ENCODE data around the gene ENO3. TPM values are rescaled to one million over a fixed set of nuclear protein-coding genes. Genes with fewer than 3 reads are reported as not detected.

The ENO3 gene
- total and polyA plus RNA-seq, 2 experiments from 2014 or later, result 1.2 to 4.1 TPM

GRCh38 chr17:4970273-4970672 lies 19.4 kb downstream of the ENO3 start:
- Histone ChIP-seq H3K4me1 (ENCODE audit: insufficient read depth) (peaks cover 24% of the 10 kb centered on the region), H3K9me3 (ENCODE audit: low read depth) (no peaks in the 10 kb centered on the region), H4K20me1 (ENCODE audit: insufficient read depth) (no peaks in the 10 kb centered on the region), H3K79me2 (ENCODE audit: insufficient read depth) (peaks cover 9% of the 10 kb centered on the region), H2AFZ (no peak overlapping the region), H3F3A (ENCODE audit: insufficient read depth) (peaks cover 45% of the 10 kb centered on the region), H3K9me2 (ENCODE audit: insufficient read depth) (no peaks in the 10 kb centered on the region), H3K27ac (peak overlapping the region; percentile 96), H3K36me3 (ENCODE audit: low read depth) (no peaks in the 10 kb centered on the region; the same call in 1 of the 2 replicates), H3K9ac (peak overlapping the region; percentile 91), H3K4me3 (no peak overlapping the region), H3K4me2 (ENCODE audit: unreplicated experiment) (no peak overlapping the region), H3K27me3 (replicated peaks; ENCODE audit: insufficient read depth) (no peaks in the 10 kb centered on the region)
- TF ChIP-seq EZH2 (IDR thresholded peaks at IDR 0.05; ENCODE audit: insufficient read depth, poor library complexity, severe bottlenecking), result no peak
- no peak for TF ChIP-seq EZH2phosphoT487 (IDR thresholded peaks at IDR 0.05; ENCODE audit: insufficient read depth, low read depth)
- DNase-seq, result no peak
- in situ Hi-C loops (cut with MboI), result no loop called here
- WGBS, 2 experiments (ENCODE audit: low coverage in 1 of 2, low lambda C conversion rate in 2 of 2, missing lambda C conversion rate in 2 of 2), result 93 to 95% methylated on average over 8 of the region's 8 CpGs

DNA sequence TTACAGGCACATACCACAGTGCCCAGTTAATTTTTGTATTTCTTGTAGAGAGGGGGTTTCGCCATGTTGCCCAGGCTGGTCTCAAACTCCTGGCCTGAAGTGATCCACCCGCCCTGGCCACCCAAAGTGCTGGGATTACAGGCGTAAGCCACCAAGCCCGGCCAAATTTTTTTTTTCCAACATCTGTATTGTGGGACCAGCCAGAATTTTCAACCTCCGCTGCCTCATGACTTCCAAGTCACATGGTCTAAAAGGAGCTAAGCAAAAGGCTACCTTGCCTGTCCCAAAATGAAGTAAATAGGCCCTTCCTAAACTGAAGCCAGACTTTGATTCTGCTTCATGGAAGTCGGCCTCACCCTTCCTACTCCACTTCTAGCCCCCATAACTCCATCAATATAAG lies 20.9 kb downstream of the ENO3 start:
- peaks cover 20% of the 10 kb centered on the region for H3K4me1 ChIP-seq (ENCODE audit: insufficient read depth)
- 83 to 85% methylated on average over 6 of the region's 6 CpGs for WGBS, 2 experiments (ENCODE audit: low coverage in 1 of 2, low lambda C conversion rate in 2 of 2, missing lambda C conversion rate in 2 of 2)
- H3K9ac ChIP-seq, result no peak overlapping the region
- peaks cover 7% of the 10 kb centered on the region for H3K36me3 ChIP-seq (ENCODE audit: low read depth)
- DNase-seq, result no peak
- H3K4me2 ChIP-seq (ENCODE audit: unreplicated experiment), result no peak overlapping the region
- no peaks in the 10 kb centered on the region for H3K9me2 ChIP-seq (ENCODE audit: insufficient read depth)
- peaks cover 34% of the 10 kb centered on the region for H3F3A ChIP-seq (ENCODE audit: insufficient read depth)
- in situ Hi-C loops (cut with MboI), result no loop called here
- H2AFZ ChIP-seq, result no peak overlapping the region
- H3K27me3 ChIP-seq (replicated peaks; ENCODE audit: insufficient read depth), result no peaks in the 10 kb centered on the region
- TF ChIP-seq EZH2phosphoT487 (IDR thresholded peaks at IDR 0.05; ENCODE audit: insufficient read depth, low read depth), result no peak
- no peak for TF ChIP-seq EZH2 (IDR thresholded peaks at IDR 0.05; ENCODE audit: insufficient read depth, poor library complexity, severe bottlenecking)
- H4K20me1 ChIP-seq (ENCODE audit: insufficient read depth), result no peaks in the 10 kb centered on the region
- H3K9me3 ChIP-seq (ENCODE audit: low read depth), result no peaks in the 10 kb centered on the region
- no peak overlapping the region for H3K4me3 ChIP-seq
- H3K79me2 ChIP-seq (ENCODE audit: insufficient read depth), result no peaks in the 10 kb centered on the region
- H3K27ac ChIP-seq, result no peak overlapping the region

DNA sequence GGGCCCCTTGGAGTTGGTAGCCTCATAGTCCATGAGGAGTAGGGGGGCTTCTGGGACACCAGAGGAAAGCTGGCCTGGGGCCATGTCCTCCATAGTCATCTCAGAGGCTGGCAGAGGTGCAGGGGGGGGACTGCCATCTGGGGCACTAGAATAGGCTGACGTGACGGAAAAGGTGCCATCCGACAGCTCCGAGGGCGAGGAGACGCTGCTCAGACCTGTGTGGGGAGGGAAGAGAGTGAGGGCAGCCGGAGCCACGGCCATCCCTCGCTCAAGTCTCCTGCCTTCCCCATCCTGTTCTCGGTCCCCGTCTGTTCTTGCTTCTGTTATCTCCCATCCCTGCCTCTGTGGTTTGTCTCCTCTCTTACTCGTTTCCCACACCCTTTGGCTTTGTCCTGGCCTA lies 21.4 kb downstream of the ENO3 start:
- DNase-seq, result no peak
- Histone ChIP-seq H3K4me2 (ENCODE audit: unreplicated experiment) (no peak overlapping the region), H3K9me3 (ENCODE audit: low read depth) (no peaks in the 10 kb centered on the region), H3K4me1 (ENCODE audit: insufficient read depth) (peaks cover 20% of the 10 kb centered on the region), H2AFZ (no peak overlapping the region), H3K9me2 (ENCODE audit: insufficient read depth) (no peaks in the 10 kb centered on the region), H3K27ac (no peak overlapping the region), H3K4me3 (no peak overlapping the region), H3K36me3 (ENCODE audit: low read depth) (peaks cover 10% of the 10 kb centered on the region), H3K79me2 (ENCODE audit: insufficient read depth) (no peaks in the 10 kb centered on the region), H4K20me1 (ENCODE audit: insufficient read depth) (no peaks in the 10 kb centered on the region), H3K9ac (no peak overlapping the region), H3F3A (ENCODE audit: insufficient read depth) (peaks cover 33% of the 10 kb centered on the region), H3K27me3 (replicated peaks; ENCODE audit: insufficient read depth) (no peaks in the 10 kb centered on the region)
- 94 to 95% methylated on average over 12 of the region's 12 CpGs for WGBS, 2 experiments (ENCODE audit: low coverage in 1 of 2, low lambda C conversion rate in 2 of 2, missing lambda C conversion rate in 2 of 2)
- in situ Hi-C loops (cut with MboI), result no loop called here
- TF ChIP-seq EZH2phosphoT487 (IDR thresholded peaks at IDR 0.05; ENCODE audit: insufficient read depth, low read depth) (no peak), EZH2 (IDR thresholded peaks at IDR 0.05; ENCODE audit: insufficient read depth, poor library complexity, severe bottlenecking) (no peak)

DNA sequence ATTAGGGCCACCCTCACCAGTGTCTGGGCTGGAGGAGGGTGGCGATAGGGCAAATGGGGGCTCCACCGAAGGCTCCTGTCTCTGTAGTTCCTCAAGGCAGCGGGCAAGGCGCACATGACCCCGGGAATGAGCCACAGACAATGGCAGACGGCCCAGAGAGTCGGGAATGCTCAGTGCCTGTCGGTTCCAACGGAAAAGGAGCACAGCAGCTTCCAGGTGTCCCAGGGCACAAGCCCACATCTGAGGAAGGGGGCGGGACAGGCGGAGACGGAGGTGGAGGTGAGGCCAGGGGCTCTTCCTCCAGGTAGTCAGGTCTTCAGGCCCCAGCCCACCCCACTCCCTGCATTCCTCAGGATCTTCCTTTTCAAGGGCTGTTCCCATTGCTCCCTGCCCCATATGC lies 21.8 kb downstream of the ENO3 start:
- peaks cover 20% of the 10 kb centered on the region for H3K4me1 ChIP-seq (ENCODE audit: insufficient read depth)
- in situ Hi-C loops (cut with MboI), result no loop called here
- no peak for DNase-seq
- peaks cover 33% of the 10 kb centered on the region for H3F3A ChIP-seq (ENCODE audit: insufficient read depth)
- no peak overlapping the region for H2AFZ ChIP-seq
- no peak overlapping the region for H3K9ac ChIP-seq
- no peak overlapping the region for H3K4me2 ChIP-seq (ENCODE audit: unreplicated experiment)
- H3K27me3 ChIP-seq (replicated peaks; ENCODE audit: insufficient read depth), result no peaks in the 10 kb centered on the region
- no peaks in the 10 kb centered on the region for H3K9me2 ChIP-seq (ENCODE audit: insufficient read depth)
- WGBS, 2 experiments (ENCODE audit: low coverage in 1 of 2, low lambda C conversion rate in 2 of 2, missing lambda C conversion rate in 2 of 2), result 82 to 86% methylated on average over 12 of the region's 12 CpGs
- TF ChIP-seq EZH2phosphoT487 (IDR thresholded peaks at IDR 0.05; ENCODE audit: insufficient read depth, low read depth) (no peak), EZH2 (IDR thresholded peaks at IDR 0.05; ENCODE audit: insufficient read depth, poor library complexity, severe bottlenecking) (no peak)
- no peak overlapping the region for H3K4me3 ChIP-seq
- H4K20me1 ChIP-seq (ENCODE audit: insufficient read depth), result no peaks in the 10 kb centered on the region
- no peaks in the 10 kb centered on the region for H3K9me3 ChIP-seq (ENCODE audit: low read depth)
- peaks cover 14% of the 10 kb centered on the region for H3K36me3 ChIP-seq (ENCODE audit: low read depth)
- H3K27ac ChIP-seq, result no peak overlapping the region
- H3K79me2 ChIP-seq (ENCODE audit: insufficient read depth), result no peaks in the 10 kb centered on the region

All from GM23248 (cell line).